PFSK-1 (cell line): ENCODE measurements around the gene LDLRAD3.

Experiments
- FOXP2 ChIP-seq: optimal IDR thresholded peaks from 2 replicates; pipeline ENCODE3; 2011; ENCODE audit warnings: borderline replicate concordance, control low read depth, inconsistent platforms; ENCODE audit not compliant: insufficient read depth; ENCODE audit errors: extremely low read length, extremely low read depth
- POLR2AphosphoS5 ChIP-seq: IDR thresholded peaks from 2 replicates; pipeline ENCODE4 v1.6.1; 2012; ENCODE audit warnings: low read depth, mild to moderate bottlenecking, control low read depth, low read length, moderate library complexity
- SIN3A ChIP-seq: IDR thresholded peaks from 2 replicates; pipeline ENCODE4 v1.6.1; 2012; ENCODE audit warnings: mild to moderate bottlenecking, low read length, moderate library complexity, borderline replicate concordance; ENCODE audit not compliant: insufficient read depth
- TAF1 ChIP-seq: IDR thresholded peaks from 2 replicates; pipeline ENCODE4 v1.6.1; 2012; ENCODE audit warnings: low read length, control low read depth, borderline replicate concordance; ENCODE audit not compliant: insufficient read depth
- TF ChIP-seq, protein P1 (sequence below), 2 experiments: IDR thresholded peaks; 2 replicates each; pipeline versions ENCODE4 v1.6.1 to v1.8.0; 2011 to 2012; ENCODE audit warnings: low read depth in 2 of 2, low read length in 2 of 2, control low read depth in 1 of 2, inconsistent platforms in 1 of 2, mild to moderate bottlenecking in 1 of 2, moderate library complexity in 1 of 2; ENCODE audit not compliant: insufficient read depth in 1 of 2

The LDLRAD3 gene

GRCh38 chr11:36240173-36240572 lies 296.3 kb downstream of the LDLRAD3 start:
- TF ChIP-seq POLR2AphosphoS5 (no peak), FOXP2 (no peak), TAF1 (no peak)

DNA sequence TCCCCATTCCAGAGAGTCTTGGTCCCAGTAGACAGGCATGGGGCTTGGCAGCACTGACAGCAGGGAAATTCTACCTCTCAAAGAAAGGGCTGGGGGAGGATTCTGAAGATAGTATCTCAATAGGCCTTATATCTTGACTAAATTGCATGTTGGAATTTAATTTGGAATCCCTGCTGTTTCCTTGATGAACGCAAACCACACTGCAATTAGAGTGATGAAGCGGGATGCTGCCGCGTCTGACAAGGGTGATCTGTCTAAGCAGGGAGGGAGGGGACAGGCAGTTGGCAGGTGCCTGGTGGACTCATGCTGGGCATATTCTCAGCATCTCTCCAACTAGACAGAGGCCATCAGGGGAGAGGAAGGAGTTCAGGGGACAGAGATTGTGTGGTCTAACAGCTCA lies 296.9 kb downstream of the LDLRAD3 start:
- TF ChIP-seq FOXP2 (no peak), TAF1 (no peak), SIN3A (no peak), POLR2AphosphoS5 (no peak)
- TF ChIP-seq, protein P1, sequence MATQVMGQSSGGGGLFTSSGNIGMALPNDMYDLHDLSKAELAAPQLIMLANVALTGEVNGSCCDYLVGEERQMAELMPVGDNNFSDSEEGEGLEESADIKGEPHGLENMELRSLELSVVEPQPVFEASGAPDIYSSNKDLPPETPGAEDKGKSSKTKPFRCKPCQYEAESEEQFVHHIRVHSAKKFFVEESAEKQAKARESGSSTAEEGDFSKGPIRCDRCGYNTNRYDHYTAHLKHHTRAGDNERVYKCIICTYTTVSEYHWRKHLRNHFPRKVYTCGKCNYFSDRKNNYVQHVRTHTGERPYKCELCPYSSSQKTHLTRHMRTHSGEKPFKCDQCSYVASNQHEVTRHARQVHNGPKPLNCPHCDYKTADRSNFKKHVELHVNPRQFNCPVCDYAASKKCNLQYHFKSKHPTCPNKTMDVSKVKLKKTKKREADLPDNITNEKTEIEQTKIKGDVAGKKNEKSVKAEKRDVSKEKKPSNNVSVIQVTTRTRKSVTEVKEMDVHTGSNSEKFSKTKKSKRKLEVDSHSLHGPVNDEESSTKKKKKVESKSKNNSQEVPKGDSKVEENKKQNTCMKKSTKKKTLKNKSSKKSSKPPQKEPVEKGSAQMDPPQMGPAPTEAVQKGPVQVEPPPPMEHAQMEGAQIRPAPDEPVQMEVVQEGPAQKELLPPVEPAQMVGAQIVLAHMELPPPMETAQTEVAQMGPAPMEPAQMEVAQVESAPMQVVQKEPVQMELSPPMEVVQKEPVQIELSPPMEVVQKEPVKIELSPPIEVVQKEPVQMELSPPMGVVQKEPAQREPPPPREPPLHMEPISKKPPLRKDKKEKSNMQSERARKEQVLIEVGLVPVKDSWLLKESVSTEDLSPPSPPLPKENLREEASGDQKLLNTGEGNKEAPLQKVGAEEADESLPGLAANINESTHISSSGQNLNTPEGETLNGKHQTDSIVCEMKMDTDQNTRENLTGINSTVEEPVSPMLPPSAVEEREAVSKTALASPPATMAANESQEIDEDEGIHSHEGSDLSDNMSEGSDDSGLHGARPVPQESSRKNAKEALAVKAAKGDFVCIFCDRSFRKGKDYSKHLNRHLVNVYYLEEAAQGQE (IDR thresholded peaks at IDR 0.05; ENCODE audit: insufficient read depth in 1 of 2, low read depth in 2 of 2, low read length in 2 of 2): no peak

DNA sequence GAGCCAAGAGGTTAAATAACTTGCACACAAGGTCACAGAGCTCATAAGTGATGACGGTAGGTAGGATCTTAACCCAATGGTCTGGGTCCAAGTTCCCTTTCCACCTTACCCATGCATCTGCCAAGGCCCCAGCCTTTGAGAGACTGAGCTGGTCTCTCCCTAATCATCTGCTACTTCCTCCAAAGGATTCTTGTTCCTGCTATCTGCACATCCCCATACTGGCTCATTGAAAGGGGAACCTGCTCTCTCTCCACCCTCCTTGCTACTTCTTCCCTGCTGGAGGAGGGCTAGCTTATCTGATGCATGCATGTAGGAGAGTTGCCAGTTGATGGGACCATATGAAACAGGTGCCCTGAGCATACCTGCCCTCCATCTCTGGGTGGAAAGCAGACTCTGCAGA lies 297.6 kb downstream of the LDLRAD3 start:
- TF ChIP-seq FOXP2 (no peak), SIN3A (no peak), TAF1 (no peak), POLR2AphosphoS5 (no peak)
- TF ChIP-seq, protein P1 (IDR thresholded peaks at IDR 0.05; ENCODE audit: insufficient read depth in 1 of 2, low read depth in 2 of 2, low read length in 2 of 2): no peak

GRCh38 chr11:36243641-36244040 lies 299.8 kb downstream of the LDLRAD3 start:
- TF ChIP-seq FOXP2 (no peak), POLR2AphosphoS5 (no peak), SIN3A (no peak), TAF1 (no peak)
- TF ChIP-seq, protein P1 (IDR thresholded peaks at IDR 0.05; ENCODE audit: insufficient read depth in 1 of 2, low read depth in 2 of 2, low read length in 2 of 2): no peak

GRCh38 chr11:36247493-36247892 lies 303.6 kb downstream of the LDLRAD3 start:
- TF ChIP-seq TAF1 (no peak), POLR2AphosphoS5 (no peak), FOXP2 (no peak), SIN3A (no peak)
- TF ChIP-seq, protein P1 (IDR thresholded peaks at IDR 0.05; ENCODE audit: insufficient read depth in 1 of 2, low read depth in 2 of 2, low read length in 2 of 2): no peak
